Right lobe of liver (tissue), 4 donors: ENCODE measurements around the gene RBBP9.
"Not testable (repeated sequence)": the region's sequence is repeated elsewhere in the genome, so short reads cannot be mapped to it uniquely, and the experiment has no call there.

Source experiments
- POLR2A ChIP-seq: fragments of 450-650 bp; IDR thresholded peaks from one replicate; pipeline ENCODE4 v1.6.1; 2017; ENCODE audit warnings: antibody characterized with exemption, mild to moderate bottlenecking
- TF ChIP-seq, protein P1 (sequence below), 4 donors: fragments of 200-600 bp in 3 of 4; fragments of 450-650 bp in 1 of 4; IDR thresholded peaks; one replicate each; pipeline versions ENCODE4 v1.5.1 to v1.8.0; 2016 to 2022; ENCODE audit warnings: antibody characterized with exemption in 4 of 4, mild to moderate bottlenecking in 2 of 4
- donor health status: DM: no; HTN: no; CAD: no.
- donor health status: DM: no; HTN: no; CAD: no.
- donor health status: DM: no; HTN: yes; CAD: no.

DNA sequence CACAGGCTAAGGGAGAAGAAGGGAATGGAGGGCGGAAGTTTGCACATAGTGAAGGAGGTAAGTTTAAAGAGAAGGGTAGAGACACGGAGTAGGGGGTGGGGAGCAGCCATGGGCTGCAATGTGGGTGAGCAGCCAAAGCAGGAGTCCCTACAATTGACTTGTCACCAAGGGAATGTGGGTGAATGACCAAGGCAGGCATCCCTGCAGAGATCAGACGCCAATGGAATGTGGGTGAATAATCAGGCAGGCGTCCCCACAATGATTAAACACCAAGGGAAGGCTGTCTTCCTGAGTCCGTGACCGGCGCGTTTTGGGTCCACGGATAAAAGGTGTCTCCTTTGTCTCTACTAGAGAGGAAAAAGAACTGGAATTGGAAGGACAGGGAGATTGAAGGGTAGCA, 25.0 kb upstream of the RBBP9 start:
- TF ChIP-seq POLR2A, result not testable (repeated sequence)
- TF ChIP-seq, protein P1, sequence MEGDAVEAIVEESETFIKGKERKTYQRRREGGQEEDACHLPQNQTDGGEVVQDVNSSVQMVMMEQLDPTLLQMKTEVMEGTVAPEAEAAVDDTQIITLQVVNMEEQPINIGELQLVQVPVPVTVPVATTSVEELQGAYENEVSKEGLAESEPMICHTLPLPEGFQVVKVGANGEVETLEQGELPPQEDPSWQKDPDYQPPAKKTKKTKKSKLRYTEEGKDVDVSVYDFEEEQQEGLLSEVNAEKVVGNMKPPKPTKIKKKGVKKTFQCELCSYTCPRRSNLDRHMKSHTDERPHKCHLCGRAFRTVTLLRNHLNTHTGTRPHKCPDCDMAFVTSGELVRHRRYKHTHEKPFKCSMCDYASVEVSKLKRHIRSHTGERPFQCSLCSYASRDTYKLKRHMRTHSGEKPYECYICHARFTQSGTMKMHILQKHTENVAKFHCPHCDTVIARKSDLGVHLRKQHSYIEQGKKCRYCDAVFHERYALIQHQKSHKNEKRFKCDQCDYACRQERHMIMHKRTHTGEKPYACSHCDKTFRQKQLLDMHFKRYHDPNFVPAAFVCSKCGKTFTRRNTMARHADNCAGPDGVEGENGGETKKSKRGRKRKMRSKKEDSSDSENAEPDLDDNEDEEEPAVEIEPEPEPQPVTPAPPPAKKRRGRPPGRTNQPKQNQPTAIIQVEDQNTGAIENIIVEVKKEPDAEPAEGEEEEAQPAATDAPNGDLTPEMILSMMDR (IDR thresholded peaks at IDR 0.05), result not testable (repeated sequence)
